Trophoblast cell (in vitro differentiated cells and primary cell): ENCODE results near the gene CD300LG.

ENCODE experiments used
- DNase-seq, 2 donors: peaks; one replicate each; pipeline ENCODE4 v3.0.0-alpha.2; 2016
- H2AFZ ChIP-seq: 2 replicates; pipeline ENCODE4 v1.6.1; 2013; ENCODE audit warnings: low read length, moderate library complexity, mild to moderate bottlenecking; ENCODE audit not compliant: insufficient read depth, poor library complexity
- H2AK5ac ChIP-seq: 2 replicates; pipeline ENCODE4 v1.6.1; 2013; ENCODE audit warnings: mild to moderate bottlenecking, low read length
- H2BK120ac ChIP-seq: 2 replicates; pipeline ENCODE4 v1.6.1; 2013; ENCODE audit warnings: low read length, mild to moderate bottlenecking, moderate library complexity; ENCODE audit not compliant: insufficient read depth, poor library complexity
- H2BK12ac ChIP-seq: 2 replicates; pipeline ENCODE4 v1.6.1; 2013; ENCODE audit warnings: mild to moderate bottlenecking, low read length, moderate library complexity
- H2BK5ac ChIP-seq: 2 replicates; pipeline ENCODE4 v1.6.1; 2013; ENCODE audit warnings: low read length, low read depth, moderate library complexity, mild to moderate bottlenecking; ENCODE audit not compliant: poor library complexity
- H3K14ac ChIP-seq: 2 replicates; pipeline ENCODE4 v1.6.1; 2013; ENCODE audit warnings: mild to moderate bottlenecking, low read length
- H3K18ac ChIP-seq: 2 replicates; pipeline ENCODE4 v1.6.1; 2013; ENCODE audit warnings: mild to moderate bottlenecking, low read length
- H3K23ac ChIP-seq: 2 replicates; pipeline ENCODE4 v1.6.1; 2013; ENCODE audit warnings: low read length
- H3K27ac ChIP-seq: 2 replicates; pipeline ENCODE4 v1.5.1; 2013; ENCODE audit warnings: low read depth, mild to moderate bottlenecking, inconsistent platforms, low read length, moderate library complexity
- H3K27me3 ChIP-seq: 2 replicates; pipeline ENCODE4 v1.6.1; 2013; ENCODE audit warnings: inconsistent platforms, mild to moderate bottlenecking, low read length, moderate library complexity; ENCODE audit not compliant: insufficient read depth
- H3K36me3 ChIP-seq, 2 experiments: 1 replicate in 1 of 2; 2 replicates in 1 of 2; pipeline ENCODE4 v1.6.1; 2013; ENCODE audit warnings: low read length in 2 of 2, mild to moderate bottlenecking in 2 of 2, moderate library complexity in 1 of 2; ENCODE audit not compliant: insufficient read depth in 2 of 2, control insufficient read depth in 1 of 2
- H3K4ac ChIP-seq: 2 replicates; pipeline ENCODE4 v1.6.1; 2013; ENCODE audit warnings: low read depth, mild to moderate bottlenecking, low read length, moderate library complexity
- H3K4me1 ChIP-seq, 2 experiments: 1 replicate in 1 of 2; 2 replicates in 1 of 2; pipeline ENCODE4 v1.6.1; 2013; ENCODE audit warnings: low read length in 2 of 2, mild to moderate bottlenecking in 2 of 2, moderate library complexity in 1 of 2; ENCODE audit not compliant: insufficient read depth in 2 of 2, control insufficient read depth in 1 of 2
- H3K4me2 ChIP-seq: 2 replicates; pipeline ENCODE4 v1.6.1; 2013; ENCODE audit warnings: inconsistent platforms, mild to moderate bottlenecking, low read length, moderate library complexity
- H3K4me3 ChIP-seq: 2 replicates; pipeline ENCODE4 v1.5.1; 2013; ENCODE audit warnings: mild to moderate bottlenecking, low read depth, low read length, inconsistent platforms
- H3K79me1 ChIP-seq: one replicate; pipeline ENCODE4 v1.6.1; 2013; ENCODE audit warnings: low read length
- H3K79me2 ChIP-seq: 2 replicates; pipeline ENCODE4 v1.6.1; 2013; ENCODE audit warnings: low read length, mild to moderate bottlenecking; ENCODE audit not compliant: control insufficient read depth, insufficient read depth, poor library complexity
- H3K9ac ChIP-seq: 2 replicates; pipeline ENCODE4 v1.6.1; 2013; ENCODE audit warnings: mild to moderate bottlenecking, low read length
- H3K9me3 ChIP-seq: 2 replicates; pipeline ENCODE4 v1.6.1; 2013; ENCODE audit warnings: low read depth, mild to moderate bottlenecking, control low read depth, inconsistent platforms, low read length; ENCODE audit not compliant: insufficient read depth
- H4K12ac ChIP-seq: 2 replicates; pipeline ENCODE4 v1.6.1; 2013; ENCODE audit warnings: low read depth, mild to moderate bottlenecking, low read length, moderate library complexity
- H4K8ac ChIP-seq: 2 replicates; pipeline ENCODE4 v1.6.1; 2013; ENCODE audit warnings: low read depth, mild to moderate bottlenecking, low read length, moderate library complexity
- H4K91ac ChIP-seq: one replicate; pipeline ENCODE4 v1.6.1; 2013; ENCODE audit warnings: low read depth, mild to moderate bottlenecking, low read length, moderate library complexity
- WGBS: extraction: QIAGEN DNeasy Blood & Tissue Kit; methylation state at CpG from one replicate; pipeline ENCODE4 v1.1.7; 2013; ENCODE audit warnings: missing lambda C conversion rate; ENCODE audit not compliant: insufficient read length, insufficient coverage; ENCODE audit errors: extremely low coverage; 5-methylcytosine and 5-hydroxymethylcytosine counted together

CD300LG gene

DNA sequence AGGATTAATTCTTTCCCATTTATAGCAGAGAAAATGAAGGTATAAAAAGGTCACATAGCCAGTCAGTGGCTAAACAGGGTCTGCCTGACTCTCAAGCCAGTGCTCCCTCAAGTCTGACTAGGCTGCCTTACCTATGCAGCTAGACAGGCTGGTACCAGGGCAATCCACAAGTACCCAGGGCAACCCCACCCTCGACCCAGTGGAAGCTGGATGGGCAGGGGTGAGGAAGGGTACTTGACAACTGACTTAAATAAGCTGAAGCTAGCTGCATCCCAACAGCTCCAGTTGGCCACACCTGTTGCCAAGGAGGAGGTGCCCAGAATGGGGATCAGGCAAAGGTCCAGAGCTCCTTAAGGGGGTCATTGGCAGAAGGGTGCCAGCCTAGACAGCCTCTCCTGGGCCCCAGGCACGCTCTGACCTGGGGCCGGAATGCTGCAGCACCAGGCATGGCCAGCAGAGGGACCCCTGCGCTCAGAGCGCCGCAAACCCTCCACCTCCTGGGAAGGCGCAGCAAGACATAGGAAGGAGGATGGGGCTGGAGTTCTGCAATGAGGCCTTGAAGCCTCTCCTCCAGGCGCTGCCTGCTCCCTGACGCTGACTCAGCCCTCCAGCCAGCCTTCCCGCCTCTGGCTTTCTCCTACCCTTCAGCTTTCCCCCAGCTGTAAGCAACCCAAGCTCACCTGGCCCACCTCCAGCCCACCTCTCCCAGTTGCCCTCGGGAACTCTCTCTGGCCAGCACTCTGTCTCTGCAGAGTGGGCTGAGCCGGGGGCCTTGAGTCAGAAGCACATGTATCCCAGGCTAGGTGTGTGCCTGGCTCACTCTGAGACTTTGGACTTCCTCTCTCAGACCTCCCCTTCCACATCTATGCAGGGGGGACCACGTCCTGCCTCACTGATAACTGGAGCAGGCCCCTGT, 31.5 kb downstream of the CD300LG start:
- no peaks in the 10 kb centered on the region for H3K9me3 ChIP-seq
- no peak overlapping the region for H3K4ac ChIP-seq
- H2BK12ac ChIP-seq: no peak overlapping the region
- WGBS: no CpG with 5 or more reads among the region's 13 CpGs
- H3K79me1 ChIP-seq: no peaks in the 10 kb centered on the region
- H3K9ac ChIP-seq: no peak overlapping the region
- no peak overlapping the region for H2AK5ac ChIP-seq
- H3K27ac ChIP-seq: no peak overlapping the region
- no peak overlapping the region for H3K23ac ChIP-seq
- H3K4me3 ChIP-seq: no peak overlapping the region
- no peaks in the 10 kb centered on the region for H3K27me3 ChIP-seq
- peak overlapping the region; percentile 19 for H4K8ac ChIP-seq
- H3K18ac ChIP-seq: no peak overlapping the region
- H4K12ac ChIP-seq: no peak overlapping the region
- H3K14ac ChIP-seq: no peak overlapping the region
- DNase-seq: peak; percentile 86 to 91
- no peak overlapping the region for H2BK5ac ChIP-seq
- no peaks in the 10 kb centered on the region for H3K36me3 ChIP-seq
- peak overlapping the region; percentile 8 for H2AFZ ChIP-seq
- H3K4me1 ChIP-seq: peaks cover 3% of the 10 kb centered on the region in 2 experiments
- H3K79me2 ChIP-seq: no peaks in the 10 kb centered on the region
- H4K91ac ChIP-seq: no peak overlapping the region
- no peak overlapping the region for H2BK120ac ChIP-seq
- no peak overlapping the region for H3K4me2 ChIP-seq

DNA sequence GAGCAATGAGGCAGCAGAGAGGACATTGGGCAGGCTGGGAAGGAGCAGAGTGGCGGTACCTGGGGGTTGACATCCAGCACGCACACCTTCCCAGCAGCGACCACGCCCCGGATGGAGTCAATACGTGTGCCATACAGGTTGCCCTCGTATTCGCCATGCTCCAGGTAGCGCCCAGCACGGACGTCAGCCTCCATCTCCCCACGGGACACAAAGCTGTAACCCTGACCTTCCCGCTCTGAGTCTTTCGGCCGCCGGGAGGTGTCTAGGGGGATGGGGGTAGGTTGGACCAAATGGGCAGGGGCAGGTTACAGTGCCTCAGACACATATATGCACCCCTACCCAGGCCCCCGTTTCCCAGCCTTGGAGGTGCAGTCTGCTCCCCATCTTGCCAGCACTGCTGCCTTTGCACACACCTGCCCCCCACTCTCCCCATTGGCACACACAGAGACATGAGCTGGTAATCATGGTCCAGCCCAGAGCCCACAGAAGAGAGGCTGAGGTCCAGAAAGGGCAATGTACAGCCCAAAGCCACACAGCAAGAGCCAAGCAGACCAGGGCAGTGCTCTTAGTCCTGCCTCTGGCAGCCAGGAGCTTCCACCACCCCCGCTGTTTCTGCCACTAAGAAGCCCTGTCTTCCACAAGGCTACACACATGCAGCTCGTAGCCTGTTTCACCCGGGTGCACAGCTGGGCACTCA, 32.9 kb downstream of the CD300LG start:
- Histone ChIP-seq H2AFZ (no peak overlapping the region), H2BK12ac (no peak overlapping the region), H4K91ac (no peak overlapping the region), H3K14ac (no peak overlapping the region), H4K12ac (no peak overlapping the region), H3K27ac (no peak overlapping the region), H3K9me3 (no peaks in the 10 kb centered on the region), H2BK120ac (no peak overlapping the region), H2AK5ac (no peak overlapping the region), H3K27me3 (no peaks in the 10 kb centered on the region), H3K4me1 (peaks cover 3% of the 10 kb centered on the region in 2 experiments), H2BK5ac (no peak overlapping the region), H3K79me1 (no peaks in the 10 kb centered on the region), H3K79me2 (no peaks in the 10 kb centered on the region), H3K9ac (no peak overlapping the region), H3K36me3 (no peaks in the 10 kb centered on the region), H3K23ac (no peak overlapping the region), H3K4ac (no peak overlapping the region), H3K18ac (no peak overlapping the region), H3K4me2 (no peak overlapping the region), H3K4me3 (no peak overlapping the region), H4K8ac (no peak overlapping the region)
- no CpG with 5 or more reads among the region's 20 CpGs for whole genome bisulfite sequencing
- no peak for DNase-seq

DNA sequence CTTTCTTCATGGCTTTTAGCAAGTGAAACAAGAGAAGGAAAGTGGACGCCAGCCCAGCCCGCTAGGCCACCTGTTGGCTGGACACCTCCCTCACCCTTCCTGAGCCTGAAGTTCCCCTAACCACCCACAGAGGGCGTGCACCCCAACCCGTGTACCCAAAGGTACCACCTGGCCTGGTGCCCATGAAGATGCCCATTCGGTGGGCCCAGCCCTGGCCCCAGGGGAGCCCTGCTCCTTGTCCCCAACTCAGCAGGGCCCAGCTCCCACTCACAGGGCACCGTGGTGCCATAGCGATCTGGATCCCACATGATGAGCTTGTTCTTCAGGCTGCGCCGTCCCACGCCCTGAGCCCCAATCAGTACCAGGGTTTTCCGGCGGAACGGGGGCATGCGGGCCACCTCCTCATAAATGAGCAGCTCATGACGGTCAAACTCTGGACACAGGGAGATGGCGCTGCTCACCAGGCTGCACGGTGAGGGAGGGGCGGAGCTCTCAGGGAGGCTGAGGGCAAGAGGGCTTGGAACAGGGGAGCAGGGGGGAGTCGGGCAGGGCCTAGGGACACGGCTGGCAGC, 33.5 kb downstream of the CD300LG start:
- Histone ChIP-seq H3K4me1 (peaks cover 3% of the 10 kb centered on the region in 2 experiments), H3K27ac (no peak overlapping the region), H3K9me3 (no peaks in the 10 kb centered on the region), H3K18ac (no peak overlapping the region), H2BK12ac (no peak overlapping the region), H2AFZ (no peak overlapping the region), H3K23ac (no peak overlapping the region), H3K79me2 (no peaks in the 10 kb centered on the region), H3K4me3 (no peak overlapping the region), H2BK120ac (no peak overlapping the region), H3K14ac (no peak overlapping the region), H3K27me3 (no peaks in the 10 kb centered on the region), H2BK5ac (no peak overlapping the region), H2AK5ac (no peak overlapping the region), H4K12ac (no peak overlapping the region), H3K4me2 (no peak overlapping the region), H3K9ac (no peak overlapping the region), H4K91ac (no peak overlapping the region), H3K4ac (no peak overlapping the region), H3K79me1 (no peaks in the 10 kb centered on the region), H3K36me3 (no peaks in the 10 kb centered on the region), H4K8ac (no peak overlapping the region)
- no CpG with 5 or more reads among the region's 20 CpGs for WGBS
- DNase-seq: peak; percentile 18 to 53

DNA sequence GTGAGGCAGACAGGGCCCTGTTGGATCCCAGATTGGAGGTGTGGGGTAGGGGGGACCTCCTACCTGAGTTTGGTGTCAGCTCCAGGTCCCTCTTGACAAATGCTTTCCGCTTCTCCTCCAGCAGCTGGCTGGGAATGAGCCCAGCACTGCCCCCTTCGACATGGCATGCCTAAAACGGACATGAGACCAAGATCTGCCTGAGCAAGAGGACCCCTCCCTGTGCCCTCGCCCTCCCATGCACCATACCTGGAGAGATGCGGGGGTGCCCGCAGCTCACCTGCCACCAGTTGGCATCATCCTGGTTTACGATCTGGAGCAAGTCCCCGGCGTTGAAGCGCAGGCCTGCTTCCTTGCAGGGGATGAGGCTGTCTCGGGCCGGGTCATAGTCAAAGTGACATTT, 34.2 kb downstream of the CD300LG start:
- H3K4me2 ChIP-seq: no peak overlapping the region
- H3K9ac ChIP-seq: no peak overlapping the region
- H4K12ac ChIP-seq: no peak overlapping the region
- no peak overlapping the region for H3K4ac ChIP-seq
- H2AFZ ChIP-seq: no peak overlapping the region
- H3K79me2 ChIP-seq: no peaks in the 10 kb centered on the region
- H2BK120ac ChIP-seq: no peak overlapping the region
- no peak overlapping the region for H3K18ac ChIP-seq
- no peaks in the 10 kb centered on the region for H3K9me3 ChIP-seq
- no peak overlapping the region for H3K27ac ChIP-seq
- no peak overlapping the region for H3K14ac ChIP-seq
- H3K4me3 ChIP-seq: no peak overlapping the region
- no peak overlapping the region for H2BK5ac ChIP-seq
- no peak overlapping the region for H2AK5ac ChIP-seq
- no peaks in the 10 kb centered on the region for H3K27me3 ChIP-seq
- H2BK12ac ChIP-seq: no peak overlapping the region
- no peak overlapping the region for H4K91ac ChIP-seq
- WGBS: no CpG with 5 or more reads among the region's 12 CpGs
- no peak for DNase-seq
- no peaks in the 10 kb centered on the region for H3K36me3 ChIP-seq
- H3K4me1 ChIP-seq: peaks cover 3% of the 10 kb centered on the region in 2 experiments
- no peaks in the 10 kb centered on the region for H3K79me1 ChIP-seq
- no peak overlapping the region for H3K23ac ChIP-seq
- no peak overlapping the region for H4K8ac ChIP-seq
